NAMALWA (cell line): Measurements from ENCODE around the gene XYLT1.
A peak's percentile ranks its signal among the peaks of the same experiment; 100 is the strongest.
"Not testable (repeated sequence)": the region's sequence is repeated elsewhere in the genome, so short reads cannot be mapped to it uniquely, and the experiment has no call there.

Experiments
- DNase-seq: peaks from one replicate; pipeline ENCODE4 v3.0.0-alpha.2; 2015; ENCODE audit warnings: low spot score

The XYLT1 gene

DNA sequence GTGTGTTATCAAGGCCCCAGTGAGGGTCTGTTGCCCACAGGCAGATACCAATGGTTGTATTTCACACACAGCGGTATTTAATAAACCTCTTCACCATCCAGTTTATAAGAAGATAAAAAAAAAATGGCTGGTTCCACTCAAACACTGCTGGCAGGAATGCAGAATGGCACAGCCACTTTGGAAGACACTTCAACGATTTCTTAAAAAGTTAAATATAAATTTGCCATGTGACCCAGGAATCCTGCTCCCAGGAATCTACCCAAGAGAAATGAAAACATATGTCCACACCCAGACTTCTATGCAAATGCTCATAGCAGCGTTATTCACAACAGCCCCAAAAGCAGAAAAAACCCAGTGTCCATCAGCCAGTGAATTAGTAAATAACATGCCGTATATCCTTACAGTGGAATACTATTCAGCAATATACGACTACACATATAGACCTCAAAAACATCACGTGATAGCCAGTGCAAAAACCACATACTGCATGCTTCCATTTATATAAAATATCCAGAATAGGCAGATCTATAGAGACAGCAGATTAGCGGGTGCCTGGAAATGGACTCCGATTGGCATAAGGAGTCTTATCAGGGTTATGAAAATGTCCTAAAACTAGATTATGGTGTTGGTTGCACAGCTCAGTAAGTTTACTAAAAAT, 38.7 kb downstream of the XYLT1 start:
- DNase-seq: no peak

DNA sequence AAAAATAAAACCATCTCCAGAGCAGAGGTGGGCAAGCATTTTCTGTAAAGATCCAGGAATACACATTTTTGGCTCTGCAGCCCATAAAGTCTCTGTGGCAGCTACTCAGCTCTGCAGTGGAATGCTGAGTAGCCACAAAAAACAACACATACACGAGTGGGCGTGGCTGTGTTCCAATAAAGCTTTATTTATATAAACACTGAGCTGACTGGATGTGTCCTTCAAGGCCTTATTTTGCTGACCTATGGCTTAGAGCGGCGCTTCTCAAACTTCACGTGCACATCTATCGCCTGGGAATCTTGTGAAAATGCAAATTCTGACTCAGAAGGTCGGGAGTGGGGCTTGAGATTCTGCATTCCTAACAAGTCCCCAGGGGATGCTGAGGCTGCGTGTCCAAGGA, 39.7 kb downstream of the XYLT1 start:
- DNase-seq: no peak

DNA sequence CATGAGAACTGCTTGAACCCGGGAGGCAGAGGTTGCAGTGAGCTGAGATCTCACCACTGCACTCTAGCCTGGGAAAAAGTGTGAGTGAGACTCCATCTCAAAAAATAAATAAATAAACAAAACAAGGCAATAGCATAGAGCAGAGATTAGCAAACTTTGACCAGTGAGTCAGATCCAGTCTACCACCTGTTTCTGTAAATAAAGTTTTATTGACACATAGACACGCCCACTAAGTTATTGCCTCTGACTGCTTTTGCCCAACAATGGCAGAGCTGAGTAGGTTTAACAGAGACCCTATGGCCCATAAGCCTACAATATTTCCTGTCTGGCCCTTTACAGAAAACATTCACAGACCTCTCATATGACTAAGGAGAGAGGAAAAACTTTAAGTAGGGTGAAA, 44.3 kb downstream of the XYLT1 start:
- no peak for DNase-seq

DNA sequence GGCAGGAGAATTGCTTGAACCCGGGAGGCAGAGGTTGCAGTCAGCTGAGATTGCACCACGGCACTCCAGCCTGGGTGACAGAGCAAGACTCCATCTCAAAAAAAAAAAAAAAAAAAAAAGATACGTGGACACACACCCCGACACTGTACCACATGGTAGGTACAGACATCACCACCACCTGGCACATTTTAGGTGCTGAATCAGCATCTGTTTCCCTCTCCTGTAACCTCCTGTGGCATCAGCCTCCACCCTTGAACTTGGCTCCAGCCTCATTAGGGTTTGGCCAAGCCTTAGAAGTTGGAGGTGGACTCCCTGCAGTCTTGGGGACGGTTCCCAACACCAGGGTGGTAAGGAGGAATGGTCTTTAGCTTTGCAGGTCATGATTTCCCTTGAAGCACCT, 46.0 kb downstream of the XYLT1 start:
- no peak for DNase-seq

DNA sequence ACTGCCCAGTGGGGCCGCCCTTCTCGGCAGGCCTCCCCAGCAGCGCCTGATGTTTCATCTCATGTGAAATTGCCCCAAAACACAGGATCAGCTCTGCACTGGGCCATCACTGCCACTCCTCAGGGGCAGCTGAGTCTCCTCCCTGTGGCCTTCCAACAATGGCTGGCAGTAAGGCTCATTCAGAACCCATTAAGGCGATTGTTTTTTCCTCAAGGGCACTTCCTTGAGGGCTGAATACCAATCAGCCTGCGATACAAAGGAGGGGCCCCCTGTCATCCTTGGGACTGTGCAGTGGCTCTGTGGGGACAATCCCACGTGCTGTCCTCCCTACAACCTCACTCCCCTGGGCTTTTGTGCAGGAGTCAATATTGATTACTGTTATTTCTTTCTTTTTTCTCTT, 47.5 kb downstream of the XYLT1 start:
- no peak for DNase-seq

DNA sequence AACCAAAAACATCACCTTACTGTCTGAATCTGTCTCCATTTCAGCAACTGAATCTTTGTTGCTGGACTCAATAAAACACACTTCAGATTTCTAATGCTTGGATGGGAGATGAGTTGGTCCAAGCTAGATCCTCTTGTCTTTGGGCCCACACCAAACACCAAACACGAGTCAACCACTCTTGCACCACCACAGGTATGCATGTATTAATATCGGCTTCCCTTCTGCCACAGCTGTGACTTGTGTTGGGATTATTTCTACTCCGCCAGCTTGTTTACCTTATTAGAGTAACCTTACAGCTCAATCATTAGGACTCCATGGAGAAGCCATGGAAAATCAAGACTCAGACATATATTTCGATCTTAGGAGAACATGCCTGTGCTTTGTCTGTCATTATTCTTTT, 49.9 kb downstream of the XYLT1 start:
- DNase-seq: no peak

DNA sequence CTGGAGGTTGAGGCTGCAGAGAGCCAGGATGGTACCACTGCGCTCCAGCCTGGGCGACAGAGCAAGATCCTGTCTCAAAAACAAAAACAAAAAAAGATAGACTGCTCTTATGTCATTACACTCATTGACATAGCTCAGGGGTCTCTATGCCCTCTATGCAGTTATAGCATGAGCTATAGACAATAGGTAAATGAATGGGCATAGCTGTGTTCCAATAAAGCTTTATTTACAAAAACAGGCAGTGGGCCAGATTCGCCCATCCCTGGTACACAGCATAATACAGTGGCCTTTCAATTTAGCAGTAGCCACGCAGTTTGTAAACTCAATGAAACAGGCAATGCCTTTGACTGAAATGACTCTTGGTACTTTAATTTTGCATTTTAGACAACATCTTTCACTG, 51.5 kb downstream of the XYLT1 start:
- no peak for DNase-seq

DNA sequence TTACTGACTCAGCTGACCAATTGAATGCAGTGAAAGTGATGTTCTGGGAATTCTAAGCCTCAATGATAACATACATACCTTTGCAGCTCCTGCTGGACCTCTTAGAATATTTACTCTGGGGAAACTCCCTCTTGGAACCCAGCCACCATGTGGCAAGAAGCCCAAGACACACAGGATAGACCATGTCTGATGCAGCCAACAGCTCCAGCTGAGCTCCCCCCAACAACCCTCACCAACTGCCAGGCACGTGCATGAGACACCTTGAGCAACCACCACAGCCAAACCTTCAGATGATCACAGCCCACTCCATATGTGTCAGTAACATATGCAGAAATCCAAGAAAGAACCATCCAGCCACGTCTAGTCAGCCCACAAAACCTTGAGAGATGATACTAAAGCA, 53.0 kb downstream of the XYLT1 start:
- DNase-seq: no peak

DNA sequence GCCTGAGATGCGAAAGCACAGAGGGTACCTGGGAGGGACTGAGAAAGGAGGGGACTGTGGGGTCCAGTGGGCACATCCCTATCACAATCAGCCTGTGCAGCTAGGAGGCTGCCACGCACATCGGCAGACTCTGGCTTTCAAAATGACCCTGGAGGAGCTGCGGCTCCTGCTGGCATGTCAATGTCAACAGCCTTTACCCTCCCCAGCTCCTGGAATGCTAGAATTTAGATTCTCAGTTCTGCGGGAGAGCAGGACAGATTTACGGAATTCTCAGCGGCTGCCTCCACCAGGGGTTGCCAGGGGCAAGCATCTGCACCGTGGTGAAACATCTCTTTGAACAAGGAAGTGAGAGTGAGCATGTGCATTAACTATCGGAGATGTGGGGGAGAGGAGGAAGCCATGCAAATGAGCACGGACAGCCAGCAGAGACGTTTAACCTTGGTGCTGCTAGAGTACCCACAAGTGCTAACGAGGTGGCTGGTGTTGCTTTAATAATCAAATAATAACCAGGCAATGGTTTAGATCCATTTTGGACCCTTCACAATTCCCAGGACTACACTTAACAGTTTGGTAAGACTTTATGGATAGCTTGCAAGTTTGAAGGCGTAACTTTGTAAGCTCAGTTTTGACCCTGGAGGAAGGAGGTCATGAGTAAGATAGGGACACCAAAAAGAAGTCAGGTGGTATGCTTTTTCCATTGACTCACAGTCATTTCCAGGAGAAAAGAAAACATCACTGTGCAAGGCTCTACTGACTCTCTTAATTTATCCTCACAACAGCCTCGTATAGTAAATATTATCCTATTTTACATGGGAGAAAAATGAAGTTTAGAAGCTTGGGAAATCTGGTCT, 54.1 kb downstream of the XYLT1 start:
- DNase-seq: peak; percentile 94

DNA sequence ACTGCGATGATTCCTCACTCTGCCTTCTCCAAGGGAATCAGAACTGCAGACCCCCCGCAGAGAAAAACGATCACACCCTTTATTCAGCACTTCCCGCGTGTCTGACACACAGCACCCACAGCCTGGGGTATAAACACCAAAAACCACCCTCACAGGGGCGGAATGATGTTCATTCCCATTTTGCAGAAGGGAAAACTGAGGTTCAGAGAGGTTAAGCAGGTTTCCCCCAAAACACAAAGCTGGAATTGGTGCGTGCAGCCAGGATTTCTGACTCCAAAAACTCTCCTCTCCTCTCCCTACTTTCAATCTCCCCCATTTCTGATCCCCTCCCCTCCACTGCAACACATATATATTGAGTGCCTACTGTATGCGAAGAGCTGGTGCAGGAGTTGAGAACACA, 55.8 kb downstream of the XYLT1 start:
- no peak for DNase-seq

DNA sequence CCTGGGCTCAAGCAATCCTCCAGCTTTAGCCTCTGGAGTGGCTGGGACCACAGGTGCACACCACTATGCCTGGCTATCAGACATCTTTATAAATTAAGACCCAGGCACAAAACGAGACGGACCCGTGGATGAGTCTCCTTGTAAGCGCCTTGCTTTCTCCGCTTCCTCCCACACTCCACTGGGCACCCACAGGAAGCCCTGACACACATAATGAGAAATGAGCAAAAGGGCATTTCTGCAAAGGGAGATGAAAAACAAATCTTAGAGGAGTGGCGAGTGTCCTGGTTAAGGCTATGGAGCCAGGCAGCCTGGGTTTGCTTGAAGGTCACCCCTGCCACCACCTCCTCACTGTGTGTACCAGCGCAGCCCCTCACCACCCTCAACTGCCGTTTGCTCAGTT, 56.3 kb downstream of the XYLT1 start:
- DNase-seq: peak; percentile 61

DNA sequence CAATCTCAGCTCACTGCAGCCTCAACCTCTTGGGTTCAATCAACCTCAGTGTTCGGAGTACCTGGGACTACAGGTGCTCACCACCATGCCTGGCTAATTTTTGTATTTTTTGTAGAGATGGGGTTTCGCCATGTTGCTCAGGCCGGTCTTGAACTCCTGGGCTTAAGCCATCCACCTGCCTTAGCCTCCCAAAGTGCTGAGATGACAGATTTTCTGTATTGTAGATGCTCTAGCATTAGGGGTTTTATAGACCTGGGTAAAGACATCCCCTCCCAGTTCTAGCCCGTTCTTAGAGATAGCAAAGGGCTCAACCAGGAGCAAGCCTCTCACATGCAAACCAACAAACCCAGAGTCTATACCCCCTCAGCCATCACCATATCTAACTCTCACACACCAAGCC, 57.3 kb downstream of the XYLT1 start:
- no peak for DNase-seq

DNA sequence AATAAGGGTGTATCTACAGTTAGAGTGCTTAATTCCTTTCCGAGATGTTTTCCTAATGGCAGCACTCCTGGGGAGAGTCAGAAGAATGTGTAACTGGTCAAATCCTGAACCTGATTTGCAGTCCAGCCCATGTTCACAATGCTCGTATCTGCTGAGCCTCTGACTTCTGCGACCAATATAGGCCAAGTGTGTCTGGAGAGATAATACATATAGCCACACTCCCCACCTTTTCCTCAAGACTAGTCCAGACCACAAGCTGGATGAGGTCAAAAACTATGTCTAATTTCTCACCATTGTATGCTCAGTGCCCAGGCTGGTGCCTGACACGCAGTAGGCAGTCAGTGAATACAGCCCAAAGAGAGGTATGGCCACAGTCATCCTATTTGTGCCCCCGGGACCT, 58.0 kb downstream of the XYLT1 start:
- DNase-seq: no peak

DNA sequence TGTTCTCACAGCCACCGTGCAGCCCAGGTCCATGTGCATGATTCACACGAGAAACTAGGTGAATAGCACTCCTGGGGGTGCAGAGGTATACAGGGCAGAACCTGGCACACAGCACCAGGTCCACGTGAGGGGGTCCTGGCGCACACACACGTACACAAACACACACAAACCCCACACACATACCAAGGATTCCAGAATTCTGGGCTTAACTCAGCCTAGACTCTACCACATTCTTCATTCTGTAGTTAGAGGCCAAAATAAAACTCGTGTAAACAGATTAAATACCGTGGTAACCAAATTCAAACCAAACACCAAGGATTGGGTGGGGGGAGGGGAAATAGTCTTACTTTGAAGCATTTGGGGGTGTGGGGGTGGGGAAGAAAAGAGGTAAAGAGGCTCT, 58.5 kb downstream of the XYLT1 start:
- DNase-seq: peak; percentile 13

DNA sequence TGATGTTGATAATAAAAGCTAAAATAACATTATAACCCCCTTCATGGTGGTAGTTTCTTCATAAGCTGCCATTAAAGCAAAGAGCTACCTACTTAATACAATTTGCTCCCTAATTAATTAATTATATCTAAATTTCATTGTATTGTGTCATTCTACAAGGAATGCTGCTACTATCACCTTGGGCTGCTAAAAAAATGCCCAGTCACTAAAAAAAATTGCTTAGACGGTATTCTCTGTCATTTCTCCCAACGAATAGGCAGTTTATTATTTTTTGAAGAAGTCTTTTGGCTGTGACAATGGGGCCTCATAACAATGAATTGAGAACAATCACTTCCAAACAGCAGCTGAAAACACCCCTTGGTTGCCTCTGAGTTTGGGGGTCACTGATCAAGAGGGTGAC, 59.5 kb downstream of the XYLT1 start:
- DNase-seq: no peak

DNA sequence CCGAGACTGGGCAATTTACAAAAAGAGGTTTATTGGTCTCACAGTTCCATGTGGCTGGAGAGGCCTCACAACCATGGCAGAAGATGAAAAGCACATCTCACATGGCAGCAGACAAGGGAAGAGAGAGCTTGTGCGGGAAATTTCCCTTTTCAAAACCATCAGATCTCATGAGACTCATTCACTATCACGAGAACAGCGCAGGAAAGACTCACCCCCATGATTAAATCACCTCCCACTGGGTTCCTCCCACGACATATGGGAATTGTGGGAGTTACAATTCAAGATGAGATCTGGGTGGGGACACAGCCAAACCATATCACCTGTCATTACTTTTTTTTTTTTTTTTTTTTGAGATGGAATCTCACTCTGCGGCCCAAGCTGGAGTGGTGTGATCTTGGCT, 60.4 kb downstream of the XYLT1 start:
- DNase-seq: not testable (repeated sequence)

DNA sequence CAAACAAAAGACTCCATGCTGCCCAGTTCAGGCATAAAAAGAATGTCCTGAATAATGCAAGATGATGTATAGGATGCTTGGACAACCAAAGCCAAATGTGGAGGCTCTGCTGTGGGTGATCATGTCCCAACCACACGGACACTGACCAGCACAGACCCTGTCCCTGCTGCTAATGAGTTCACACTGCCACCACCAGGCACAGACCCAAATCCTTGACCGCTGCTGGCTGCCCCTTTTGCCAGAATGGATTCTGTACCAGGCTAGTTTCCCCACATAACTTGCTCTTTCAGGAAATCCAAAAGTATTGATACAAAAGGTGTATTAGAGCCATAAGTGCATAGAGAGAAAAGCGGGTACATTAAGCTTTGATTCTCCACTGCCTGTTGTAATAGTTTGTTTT, 60.9 kb downstream of the XYLT1 start:
- no peak for DNase-seq

DNA sequence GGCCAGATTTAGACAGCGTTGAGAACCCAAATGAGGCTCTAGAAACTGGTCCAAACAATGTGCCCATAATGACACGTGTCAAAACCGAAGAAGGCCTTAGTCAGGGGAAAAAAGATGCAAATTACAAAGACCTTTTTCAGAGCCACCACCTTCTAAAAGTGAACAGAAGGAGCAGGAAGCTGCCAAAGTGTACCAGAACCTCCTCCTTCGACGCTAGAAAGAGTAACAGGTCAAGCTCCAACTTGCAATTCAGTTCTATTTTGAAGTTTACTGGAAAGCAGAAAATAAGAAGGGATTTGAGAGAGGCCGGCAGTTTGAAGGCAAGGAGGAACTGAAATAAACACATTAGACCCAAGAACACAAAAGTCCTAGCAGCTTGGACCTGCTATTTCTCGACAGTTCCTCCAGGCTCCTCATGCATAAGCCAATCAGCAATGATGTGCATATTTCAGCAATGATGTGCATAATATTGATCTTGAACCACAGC, 61.8 kb downstream of the XYLT1 start:
- DNase-seq: peak; percentile 56

DNA sequence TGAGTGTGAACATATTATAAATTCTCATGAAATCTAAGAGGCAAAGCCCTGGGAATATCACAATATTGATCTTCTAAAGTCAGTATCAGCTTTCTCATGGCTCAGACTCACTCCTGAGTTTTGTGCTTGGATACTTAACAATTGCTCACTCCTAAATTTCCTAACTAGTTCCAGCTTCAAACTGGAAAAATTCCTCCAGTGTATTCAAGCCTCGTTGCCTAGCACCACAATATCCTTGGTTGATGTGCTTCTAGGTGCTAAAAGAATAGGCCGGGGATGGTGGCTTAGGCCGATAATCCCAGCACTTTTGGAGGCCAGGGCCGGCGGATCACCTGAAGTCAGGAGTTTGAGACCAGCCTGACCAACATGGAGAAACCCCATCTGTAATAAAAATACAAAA, 62.5 kb downstream of the XYLT1 start:
- no peak for DNase-seq

DNA sequence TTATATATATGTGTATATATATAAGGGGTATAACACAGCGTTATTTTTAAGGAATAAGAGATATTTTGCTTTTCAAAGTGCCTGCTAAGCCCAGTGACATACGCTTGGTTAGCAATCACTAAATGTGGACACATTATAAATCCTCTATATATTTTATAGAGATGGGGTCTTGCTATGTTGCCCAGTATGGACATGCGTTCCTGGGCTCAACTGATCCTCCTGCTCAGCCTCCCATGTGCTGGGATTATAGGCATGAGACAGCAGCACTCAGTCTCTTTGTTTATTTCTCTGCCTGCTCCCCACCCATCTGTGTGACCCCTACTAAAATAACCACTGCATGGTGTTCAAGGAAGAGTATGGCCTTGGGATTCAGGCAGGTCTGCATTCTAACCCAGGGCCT, 63.4 kb downstream of the XYLT1 start:
- no peak for DNase-seq

DNA sequence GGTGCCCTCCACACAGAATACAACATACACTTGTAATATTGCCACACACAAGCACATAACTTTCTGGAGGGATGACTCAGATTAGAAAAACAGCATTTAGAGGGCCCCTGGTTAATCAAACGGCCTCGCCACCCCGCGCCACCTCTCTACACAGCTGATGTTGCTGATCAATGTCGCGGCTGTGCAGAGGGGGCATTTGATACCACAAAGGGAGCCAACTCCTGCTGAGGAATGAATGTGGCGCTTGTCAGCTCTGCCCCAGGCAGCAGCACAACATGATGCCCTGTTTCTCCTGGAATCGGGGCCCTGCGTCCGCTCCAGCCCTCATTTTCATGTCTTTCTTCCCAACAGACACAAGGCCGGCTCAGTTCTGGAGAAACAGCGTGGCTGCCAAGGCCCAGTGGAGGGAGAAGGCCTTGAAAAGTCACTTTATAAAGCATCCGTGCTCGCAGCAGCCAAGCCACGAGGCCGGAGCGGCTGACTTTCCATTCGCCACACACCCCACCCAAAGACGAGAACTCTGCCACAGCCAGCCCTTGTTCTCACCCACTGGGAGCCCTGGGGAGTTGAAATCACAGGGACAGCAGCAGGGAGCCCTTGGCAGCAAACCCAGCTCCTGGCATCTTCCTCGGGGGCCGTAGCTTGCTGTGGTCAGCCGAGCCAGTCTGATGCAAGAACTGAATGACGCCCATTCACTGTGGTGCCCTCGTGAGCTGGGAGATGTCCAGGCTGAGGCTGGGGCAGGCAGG, 65.6 kb downstream of the XYLT1 start:
- no peak for DNase-seq

DNA sequence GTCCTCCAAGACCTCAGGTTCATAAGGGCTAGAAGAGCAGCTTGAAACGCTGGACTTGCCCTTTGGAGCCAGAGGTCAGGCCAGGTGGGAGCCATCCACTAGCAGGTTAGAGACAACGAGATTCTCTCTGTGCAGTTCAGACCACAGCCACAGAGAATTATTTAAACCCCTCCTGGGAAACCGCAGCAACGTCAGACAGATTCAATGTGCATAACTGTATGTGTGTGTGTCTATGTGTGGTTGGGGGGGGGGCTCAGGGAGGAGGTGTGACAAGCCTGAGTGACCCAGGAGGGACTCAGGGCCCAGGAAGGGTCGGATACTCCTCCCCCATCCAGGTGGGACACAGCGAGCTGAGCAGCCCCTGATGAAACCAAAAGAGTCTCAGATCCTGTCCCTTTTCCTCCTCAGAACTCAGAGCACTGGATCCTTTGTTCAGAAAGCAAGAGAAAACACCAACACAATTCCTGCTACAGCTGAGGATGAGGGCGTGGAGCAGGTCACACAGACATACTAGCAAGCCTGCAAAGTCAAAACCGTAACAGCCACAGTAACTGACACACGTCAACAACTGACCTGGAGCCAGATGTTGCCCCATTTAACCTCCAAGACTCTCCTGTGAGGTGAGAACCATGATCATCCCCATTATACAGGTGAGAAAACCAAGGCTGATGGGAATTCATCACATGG, 66.8 kb downstream of the XYLT1 start:
- peak; percentile 16 for DNase-seq
